Naive B cell (primary cell): Measurements from ENCODE around the gene SPECC1L. TPM values are rescaled to one million over a fixed set of nuclear protein-coding genes. Genes with fewer than 3 reads are reported as not detected.

ENCODE experiments used
- ATAC-seq, 2 donors: fragments of 150-1000 bp; cut with Tn5 transposase; 2 replicates each; pipeline ENCODE4 v1.10.0; 2021; ENCODE audit warnings: low read depth in 2 of 2, mild to moderate bottlenecking in 2 of 2, moderate library complexity in 2 of 2
- DNase-seq: peaks from one replicate; pipeline ENCODE4 v3.0.0; 2022
- H3K27ac Mint-ChIP-seq, 6 donors: one replicate each; pipeline ENCODE4 v1.8.0; 2020 to 2022; ENCODE audit warnings: mild to moderate bottlenecking in 6 of 6, mixed read lengths in 6 of 6, moderate library complexity in 5 of 6, inconsistent platforms in 2 of 6
- H3K27me3 Mint-ChIP-seq, 3 donors: one replicate each; pipeline ENCODE4 v1.8.0; 2021 to 2022; ENCODE audit warnings: mixed read lengths in 3 of 3, mild to moderate bottlenecking in 1 of 3
- H3K36me3 Mint-ChIP-seq, 2 donors: one replicate each; pipeline ENCODE4 v1.8.0; 2020 to 2022; ENCODE audit warnings: mixed read lengths in 2 of 2, inconsistent platforms in 1 of 2, mild to moderate bottlenecking in 1 of 2
- H3K4me1 Mint-ChIP-seq, 3 donors: one replicate each; pipeline ENCODE4 v1.8.0; 2020 to 2022; ENCODE audit warnings: mixed read lengths in 3 of 3, inconsistent platforms in 1 of 3, mild to moderate bottlenecking in 1 of 3, moderate library complexity in 1 of 3
- H3K4me3 Mint-ChIP-seq, 8 donors: one replicate each; pipeline ENCODE4 v1.8.0; 2020 to 2022; ENCODE audit warnings: mild to moderate bottlenecking in 8 of 8, mixed read lengths in 8 of 8, moderate library complexity in 8 of 8, inconsistent platforms in 2 of 8
- H3K9me3 Mint-ChIP-seq, 7 donors: one replicate each; pipeline ENCODE4 v1.8.0; 2020 to 2022; ENCODE audit warnings: mixed read lengths in 7 of 7, mild to moderate bottlenecking in 5 of 7, inconsistent platforms in 2 of 7, moderate library complexity in 1 of 7
- polyA plus RNA-seq, 6 donors: library from polyadenylated mRNA; unstranded; fragments of 300-500 nt; fragmentation: Illumina TruSeq; gene quantifications; one replicate each; pipeline ENCODE4 v1.2.3, GENCODE V29; 2021; ENCODE audit warnings: low read depth in 6 of 6

The SPECC1L gene
- polyA plus RNA-seq, 6 donors from 2014 or later: 1.7 to 29.4 (median 9.7) TPM

DNA sequence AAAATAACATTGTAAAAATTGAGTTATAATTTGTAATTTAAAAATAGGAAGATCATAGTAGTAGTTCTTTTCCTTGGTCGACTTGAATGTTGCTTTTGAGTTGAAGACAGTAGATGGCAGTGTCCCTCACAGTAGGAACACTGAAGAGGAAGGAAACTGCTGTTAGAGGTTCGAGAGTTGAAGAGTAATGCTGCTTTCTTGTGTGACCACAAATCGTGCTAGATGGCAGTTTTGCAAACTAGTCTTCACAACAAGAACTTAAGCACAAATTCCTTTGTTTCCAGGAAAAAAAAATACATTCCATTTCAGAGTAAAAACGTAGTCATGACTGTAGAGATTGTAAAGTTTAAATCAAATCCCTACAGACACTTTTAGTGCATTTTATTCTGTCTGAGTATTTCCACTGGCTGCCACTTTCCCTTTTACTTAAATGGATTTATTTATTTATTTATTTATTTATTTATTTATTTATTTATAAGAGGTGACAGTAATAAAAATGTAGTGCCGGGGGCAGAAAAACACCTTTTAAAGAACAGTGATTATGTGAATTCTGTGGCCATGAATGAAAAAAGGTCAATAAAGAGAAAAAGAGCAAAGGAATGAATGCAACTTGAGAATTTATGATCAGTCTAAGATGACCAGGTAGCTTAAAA, 54.6 kb downstream of the SPECC1L start:
- Mint-ChIP-seq H3K9me3 (no peaks in the 10 kb centered on the region), H3K4me3 (no peak overlapping the region), H3K4me1 (peaks cover 9 to 15% (median 14%) of the 10 kb centered on the region in 3 donors), H3K27me3 (no peaks in the 10 kb centered on the region), H3K36me3 (peaks cover 0 to 26% of the 10 kb centered on the region in 2 donors), H3K27ac (peak overlapping the region in 2 of 6 donors; percentile 32 to 75)
- peak; percentile 46 for DNase-seq
- peak; percentile 70 to 85 for ATAC-seq

DNA sequence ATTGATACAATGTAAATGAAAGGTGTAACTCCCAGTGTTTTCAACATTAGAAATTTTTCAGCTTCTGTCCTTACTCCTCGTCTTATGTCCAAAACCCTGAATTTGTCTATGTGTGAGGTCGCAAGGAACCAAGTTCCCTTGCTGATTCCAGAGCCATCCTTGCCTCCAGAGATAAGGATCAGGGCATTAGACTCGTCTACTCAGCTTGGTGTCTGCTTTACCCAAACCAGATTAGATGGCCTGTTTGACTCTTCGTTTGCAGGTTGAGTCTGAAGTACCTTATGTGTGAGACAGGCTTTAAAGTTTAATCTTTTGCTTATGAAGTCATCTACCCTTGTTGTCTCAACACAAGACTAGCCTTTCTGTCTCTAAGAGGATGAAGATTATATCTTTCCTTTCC, 55.6 kb downstream of the SPECC1L start:
- Mint-ChIP-seq H3K4me1 (peaks cover 9 to 15% (median 14%) of the 10 kb centered on the region in 3 donors), H3K4me3 (no peak overlapping the region), H3K9me3 (no peaks in the 10 kb centered on the region), H3K27ac (no peak overlapping the region), H3K27me3 (no peaks in the 10 kb centered on the region), H3K36me3 (peaks cover 0 to 17% of the 10 kb centered on the region in 2 donors)
- DNase-seq (no peak), ATAC-seq (no peak)

- no peaks in the 10 kb centered on the region for H3K27me3 Mint-ChIP-seq
- no peak for ATAC-seq
- peaks cover 9 to 21% (median 21%) of the 10 kb centered on the region in 3 donors for H3K4me1 Mint-ChIP-seq
- no peak for DNase-seq
- H3K36me3 Mint-ChIP-seq: peaks cover 0 to 12% of the 10 kb centered on the region in 2 donors
- H3K27ac Mint-ChIP-seq: no peak overlapping the region
- no peak overlapping the region for H3K4me3 Mint-ChIP-seq
- H3K9me3 Mint-ChIP-seq: no peaks in the 10 kb centered on the region
Observed at GRCh38 chr22:24327832-24328231, 57.2 kb downstream of the SPECC1L start.

DNA sequence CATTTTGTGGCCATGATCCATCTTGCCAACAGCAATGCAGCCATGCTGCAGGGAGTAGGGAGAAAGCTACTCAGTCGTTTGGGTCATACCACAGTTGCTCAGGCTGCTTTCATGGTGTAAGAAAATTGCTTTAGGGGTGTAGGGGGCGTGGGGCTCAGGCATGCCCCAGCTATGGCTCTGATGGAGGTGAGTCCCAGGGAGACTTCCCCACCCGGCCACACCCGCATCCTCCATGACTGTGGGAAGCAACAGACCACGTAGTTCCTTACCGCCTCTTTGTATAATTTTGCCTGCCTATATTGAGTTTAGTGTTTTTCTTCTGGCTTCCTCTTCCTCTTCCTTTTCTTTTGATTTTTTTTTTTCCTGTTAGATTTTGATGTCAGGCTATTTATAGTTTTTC, 58.8 kb downstream of the SPECC1L start:
- ATAC-seq (no peak), DNase-seq (no peak)
- Mint-ChIP-seq H3K36me3 (peaks cover under 1 to 7% of the 10 kb centered on the region in 2 donors), H3K27me3 (no peaks in the 10 kb centered on the region), H3K27ac (peak overlapping the region; percentile 5 to 96 (median 76)), H3K9me3 (no peaks in the 10 kb centered on the region), H3K4me1 (peaks cover 9 to 21% (median 21%) of the 10 kb centered on the region in 3 donors), H3K4me3 (no peak overlapping the region)

DNA sequence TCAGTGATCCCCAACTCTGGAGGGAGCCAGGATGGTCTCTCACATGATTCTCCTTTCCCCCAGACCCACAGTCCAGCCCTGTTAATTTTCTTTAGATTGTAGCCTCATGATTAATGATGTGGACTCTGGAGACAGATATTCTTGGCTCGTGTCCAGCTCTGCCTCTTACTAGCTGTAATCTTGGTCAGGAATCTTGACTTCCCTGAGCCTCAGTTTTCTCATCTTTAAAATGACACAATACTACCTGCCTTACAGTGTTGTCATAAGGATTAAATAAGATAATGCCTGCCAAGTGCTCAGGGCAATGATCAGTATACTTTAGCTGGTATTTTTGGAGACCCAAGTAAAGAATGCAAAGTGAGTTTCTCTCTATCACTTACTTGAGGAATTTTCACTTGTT, 60.0 kb downstream of the SPECC1L start:
- DNase-seq (no peak), ATAC-seq (no peak)
- no peaks in the 10 kb centered on the region for H3K9me3 Mint-ChIP-seq
- H3K4me3 Mint-ChIP-seq: no peak overlapping the region
- H3K36me3 Mint-ChIP-seq: peaks cover 12 to 17% of the 10 kb centered on the region in 2 donors
- H3K27me3 Mint-ChIP-seq: no peaks in the 10 kb centered on the region
- peaks cover 9 to 21% (median 14%) of the 10 kb centered on the region in 3 donors for H3K4me1 Mint-ChIP-seq
- H3K27ac Mint-ChIP-seq: peak overlapping the region in 3 of 6 donors; percentile 46 to 52 (median 47)

- Mint-ChIP-seq H3K9me3 (no peaks in the 10 kb centered on the region), H3K36me3 (peaks cover 15 to 17% of the 10 kb centered on the region in 2 donors)
- DNase-seq: no peak
Observed at GRCh38 chr22:24331468-24332440, 61.1 kb downstream of the SPECC1L start.

DNA sequence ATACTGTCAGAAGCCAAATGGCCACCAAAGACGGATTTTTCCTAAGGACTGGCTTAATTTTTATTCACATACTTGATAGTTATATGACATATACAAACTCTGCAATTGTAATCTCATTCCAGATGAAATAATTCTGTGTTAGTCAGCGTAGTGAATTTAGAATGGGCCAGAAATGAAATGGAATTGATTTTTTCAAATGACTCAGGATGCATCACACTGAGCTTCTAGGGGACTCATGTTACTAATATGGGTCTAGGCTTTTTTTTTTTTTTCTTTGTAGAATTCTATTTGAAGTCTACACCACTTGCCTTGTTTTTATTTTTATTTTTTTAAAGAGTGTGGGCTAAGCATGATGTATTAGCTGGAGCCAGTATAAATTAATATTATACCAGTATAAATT, 62.7 kb downstream of the SPECC1L start:
- ATAC-seq (no peak), DNase-seq (no peak)
- H3K4me3 Mint-ChIP-seq: no peak overlapping the region
- peaks cover 12 to 20% (median 14%) of the 10 kb centered on the region in 3 donors for H3K4me1 Mint-ChIP-seq
- H3K27me3 Mint-ChIP-seq: no peaks in the 10 kb centered on the region
- peaks cover 20% of the 10 kb centered on the region in 2 donors for H3K36me3 Mint-ChIP-seq
- H3K27ac Mint-ChIP-seq: no peak overlapping the region
- no peaks in the 10 kb centered on the region for H3K9me3 Mint-ChIP-seq

More at GRCh38 chr22:24331468-24332440, 61.1 kb downstream of the SPECC1L start:
- Mint-ChIP-seq H3K27me3 (no peaks in the 10 kb centered on the region), H3K27ac (peak overlapping the region in 5 of 6 donors; percentile 2 to 61 (median 49)), H3K4me3 (no peak overlapping the region), H3K4me1 (peaks cover 9 to 20% (median 14%) of the 10 kb centered on the region in 3 donors)
- ATAC-seq: peak; percentile 60 to 77

DNA sequence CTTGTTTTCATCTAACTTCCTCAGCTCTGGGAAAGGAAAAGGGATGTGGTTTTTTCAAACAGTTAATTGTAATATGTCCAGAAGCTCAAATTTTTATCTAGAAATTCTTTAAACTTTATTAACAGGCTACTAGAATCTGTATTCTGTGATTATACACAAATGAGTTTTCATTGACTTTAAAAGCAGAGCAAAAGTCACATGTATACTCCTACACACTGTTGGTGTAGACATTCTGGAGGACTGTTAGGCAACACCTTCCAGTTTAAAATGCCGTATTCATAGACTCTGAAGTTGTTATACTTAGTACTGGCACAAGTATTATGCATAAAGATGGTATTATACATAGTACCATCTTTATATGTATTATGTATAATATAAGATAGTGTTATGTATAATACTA, 64.9 kb downstream of the SPECC1L start:
- H3K27ac Mint-ChIP-seq: peak overlapping the region in 3 of 6 donors; percentile 2 to 44 (median 5)
- no peaks in the 10 kb centered on the region for H3K9me3 Mint-ChIP-seq
- ATAC-seq: no peak
- H3K36me3 Mint-ChIP-seq: peaks cover 16 to 20% of the 10 kb centered on the region in 2 donors
- no peaks in the 10 kb centered on the region for H3K27me3 Mint-ChIP-seq
- no peak overlapping the region for H3K4me3 Mint-ChIP-seq
- no peak for DNase-seq
- peaks cover 6 to 11% (median 7%) of the 10 kb centered on the region in 3 donors for H3K4me1 Mint-ChIP-seq

DNA sequence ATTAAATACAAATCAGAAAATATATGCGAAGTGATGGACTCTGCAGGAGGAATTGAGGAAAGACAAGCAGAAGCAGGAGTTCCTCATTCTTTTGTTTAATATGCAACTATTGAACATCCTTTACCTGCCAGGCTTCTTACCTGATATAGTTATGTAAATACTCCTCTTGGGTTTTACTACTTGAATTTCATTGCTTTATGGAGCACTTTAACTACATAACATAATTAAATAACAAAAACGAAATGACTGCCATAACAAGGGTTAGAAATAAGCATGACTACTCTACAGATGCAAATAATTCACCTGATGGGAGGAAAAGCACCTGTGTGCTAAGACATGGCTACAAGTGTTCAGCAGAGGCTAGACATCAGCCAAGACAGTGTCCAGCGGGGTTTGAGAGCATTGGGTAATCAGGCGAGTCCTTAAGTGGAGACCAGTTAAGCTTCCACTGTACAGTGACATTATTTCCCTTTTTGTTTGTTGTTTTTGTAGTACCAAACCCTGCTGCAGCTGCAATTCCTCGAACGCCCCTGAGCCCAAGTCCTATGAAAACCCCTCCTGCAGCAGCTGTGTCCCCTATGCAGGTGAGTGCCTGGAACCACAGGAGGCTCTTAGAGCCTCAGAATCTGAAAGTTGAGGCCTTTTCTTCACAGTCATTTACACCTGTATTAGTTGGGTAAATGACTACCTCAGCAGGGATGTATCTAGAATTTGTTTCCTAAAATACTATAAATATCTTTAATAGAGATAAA, 67.4 kb downstream of the SPECC1L start:
- H3K27ac Mint-ChIP-seq: no peak overlapping the region
- H3K36me3 Mint-ChIP-seq: peaks cover 23 to 31% of the 10 kb centered on the region in 2 donors

DNA sequence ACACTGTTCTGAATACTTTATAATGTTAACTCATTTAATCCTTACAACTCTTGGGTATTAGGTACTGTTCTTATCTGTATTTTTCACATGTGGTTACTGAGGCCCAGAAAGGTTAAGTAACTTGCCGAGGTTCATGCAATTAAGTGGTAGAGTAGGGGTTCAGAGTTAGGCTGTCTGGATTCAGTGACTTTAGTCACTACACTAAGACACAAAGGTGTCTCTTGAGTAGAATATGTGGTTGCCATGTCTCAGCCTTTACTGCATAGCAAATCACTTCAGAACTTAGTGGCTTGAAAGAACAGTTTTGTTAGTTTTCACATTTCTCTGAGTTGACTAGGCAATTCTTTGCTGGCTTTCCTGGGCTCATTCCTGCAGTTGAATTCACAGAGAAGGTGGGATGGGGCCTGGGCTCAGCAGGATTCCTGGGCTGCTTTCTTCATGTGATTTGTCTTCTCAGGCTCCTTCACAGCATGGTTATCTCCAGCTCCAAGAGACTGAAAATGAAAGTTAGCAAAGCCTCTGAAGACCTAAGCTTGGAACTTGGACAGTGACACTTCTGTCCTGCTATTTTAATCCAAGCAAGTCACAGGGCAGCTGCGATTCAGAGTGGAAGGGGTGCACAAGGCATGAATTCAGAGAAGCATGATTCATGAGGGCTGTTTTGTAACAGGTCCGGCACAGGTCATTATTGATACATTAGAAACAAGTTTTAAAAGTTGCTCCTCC, 68.3 kb downstream of the SPECC1L start:
- Mint-ChIP-seq H3K27me3 (no peaks in the 10 kb centered on the region), H3K4me3 (no peak overlapping the region), H3K27ac (no peak overlapping the region), H3K4me1 (peaks cover 0 to 7% (median 4%) of the 10 kb centered on the region in 3 donors), H3K36me3 (peaks cover 23 to 31% of the 10 kb centered on the region in 2 donors), H3K9me3 (no peaks in the 10 kb centered on the region)
- no peak for ATAC-seq
- no peak for DNase-seq

More for the DNA sequence above, 67.4 kb downstream of the SPECC1L start:
- Mint-ChIP-seq H3K9me3 (no peaks in the 10 kb centered on the region), H3K4me3 (no peak overlapping the region), H3K27me3 (no peaks in the 10 kb centered on the region), H3K4me1 (peaks cover 0 to 7% (median 4%) of the 10 kb centered on the region in 3 donors)
- no peak for ATAC-seq
- DNase-seq: no peak

- Mint-ChIP-seq H3K9me3 (no peaks in the 10 kb centered on the region), H3K27me3 (no peaks in the 10 kb centered on the region), H3K27ac (no peak overlapping the region), H3K36me3 (peaks cover 22 to 31% of the 10 kb centered on the region in 2 donors), H3K4me3 (no peak overlapping the region), H3K4me1 (peaks cover 0 to 7% (median 4%) of the 10 kb centered on the region in 3 donors)
- ATAC-seq (no peak), DNase-seq (no peak)
Observed at GRCh38 chr22:24339452-24339747, 68.8 kb downstream of the SPECC1L start.

DNA sequence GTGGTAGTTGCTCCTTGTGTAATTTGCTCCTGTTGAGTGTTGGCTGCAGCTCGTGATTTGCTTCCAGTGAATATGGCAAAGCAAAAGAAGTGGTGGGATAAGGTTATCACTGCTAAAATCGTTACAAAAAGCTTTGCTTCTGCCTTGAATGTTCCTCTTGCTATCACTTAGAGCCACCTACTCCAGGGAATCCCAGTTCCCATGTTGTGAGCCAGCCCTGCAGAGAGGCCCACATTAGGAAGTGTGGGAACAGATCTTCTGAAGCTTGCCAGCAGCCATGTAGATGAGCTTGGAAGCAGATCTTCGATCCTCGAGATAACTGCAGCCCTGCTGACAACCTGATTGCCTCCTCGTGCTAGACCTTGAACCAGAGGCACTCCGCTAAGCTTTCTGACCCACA, 71.0 kb downstream of the SPECC1L start:
- DNase-seq: no peak
- Mint-ChIP-seq H3K27ac (no peak overlapping the region), H3K36me3 (peaks cover 19 to 24% of the 10 kb centered on the region in 2 donors), H3K4me3 (no peak overlapping the region), H3K27me3 (no peaks in the 10 kb centered on the region), H3K4me1 (peaks cover 0 to 3% (median 0%) of the 10 kb centered on the region in 3 donors), H3K9me3 (no peaks in the 10 kb centered on the region)
- ATAC-seq: no peak
